COLO668 (cell line): Measurements from ENCODE around the gene ARHGAP45.
"Not testable (repeated sequence)": the region's sequence is repeated elsewhere in the genome, so short reads cannot be mapped to it uniquely, and the experiment has no call there.

Experiments
- DNase-seq: peaks from one replicate; lab custom pipeline; 2025; ENCODE audit not compliant: unreplicated experiment; lab: John Stamatoyannopoulos, UW

Gene ARHGAP45, protein sequence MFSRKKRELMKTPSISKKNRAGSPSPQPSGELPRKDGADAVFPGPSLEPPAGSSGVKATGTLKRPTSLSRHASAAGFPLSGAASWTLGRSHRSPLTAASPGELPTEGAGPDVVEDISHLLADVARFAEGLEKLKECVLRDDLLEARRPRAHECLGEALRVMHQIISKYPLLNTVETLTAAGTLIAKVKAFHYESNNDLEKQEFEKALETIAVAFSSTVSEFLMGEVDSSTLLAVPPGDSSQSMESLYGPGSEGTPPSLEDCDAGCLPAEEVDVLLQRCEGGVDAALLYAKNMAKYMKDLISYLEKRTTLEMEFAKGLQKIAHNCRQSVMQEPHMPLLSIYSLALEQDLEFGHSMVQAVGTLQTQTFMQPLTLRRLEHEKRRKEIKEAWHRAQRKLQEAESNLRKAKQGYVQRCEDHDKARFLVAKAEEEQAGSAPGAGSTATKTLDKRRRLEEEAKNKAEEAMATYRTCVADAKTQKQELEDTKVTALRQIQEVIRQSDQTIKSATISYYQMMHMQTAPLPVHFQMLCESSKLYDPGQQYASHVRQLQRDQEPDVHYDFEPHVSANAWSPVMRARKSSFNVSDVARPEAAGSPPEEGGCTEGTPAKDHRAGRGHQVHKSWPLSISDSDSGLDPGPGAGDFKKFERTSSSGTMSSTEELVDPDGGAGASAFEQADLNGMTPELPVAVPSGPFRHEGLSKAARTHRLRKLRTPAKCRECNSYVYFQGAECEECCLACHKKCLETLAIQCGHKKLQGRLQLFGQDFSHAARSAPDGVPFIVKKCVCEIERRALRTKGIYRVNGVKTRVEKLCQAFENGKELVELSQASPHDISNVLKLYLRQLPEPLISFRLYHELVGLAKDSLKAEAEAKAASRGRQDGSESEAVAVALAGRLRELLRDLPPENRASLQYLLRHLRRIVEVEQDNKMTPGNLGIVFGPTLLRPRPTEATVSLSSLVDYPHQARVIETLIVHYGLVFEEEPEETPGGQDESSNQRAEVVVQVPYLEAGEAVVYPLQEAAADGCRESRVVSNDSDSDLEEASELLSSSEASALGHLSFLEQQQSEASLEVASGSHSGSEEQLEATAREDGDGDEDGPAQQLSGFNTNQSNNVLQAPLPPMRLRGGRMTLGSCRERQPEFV

DNA sequence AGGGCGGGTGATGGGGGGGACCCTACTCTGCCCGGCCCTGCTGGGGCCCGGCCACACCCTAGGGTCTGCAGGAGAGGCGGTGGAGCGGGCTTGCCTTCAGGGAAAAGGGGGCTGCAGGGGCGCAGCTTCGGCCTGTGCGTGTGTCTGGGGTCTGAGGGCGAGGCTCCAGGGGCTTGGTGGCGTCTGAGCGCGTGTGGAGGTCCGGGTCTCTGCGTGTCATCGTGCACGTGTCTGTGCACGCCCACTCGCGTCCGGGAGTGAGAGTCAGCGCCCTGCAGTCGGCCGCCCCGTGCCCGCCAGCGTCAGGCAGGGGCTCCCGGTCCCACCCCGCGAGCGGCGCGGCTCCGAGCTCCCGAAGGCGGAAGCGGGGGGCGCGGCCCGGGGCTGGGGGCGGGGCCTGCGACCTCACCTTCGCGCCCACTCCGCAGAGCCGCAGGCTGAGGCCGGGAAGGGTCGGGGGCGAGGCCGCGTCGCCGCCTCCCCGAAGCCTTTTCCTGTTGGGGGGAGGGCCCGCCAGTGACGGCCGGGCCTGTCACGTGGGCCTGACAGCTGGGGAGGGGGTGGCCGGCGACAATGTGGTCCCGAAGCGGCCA is at the start of gene ARHGAP45:
TSS of gene ARHGAP45 (plus strand) at position 420 of the 593 bp plus-strand sequence. CDS start 239 bp downstream, outside the sequence.
- peak; percentile 27 for DNase-seq

DNA sequence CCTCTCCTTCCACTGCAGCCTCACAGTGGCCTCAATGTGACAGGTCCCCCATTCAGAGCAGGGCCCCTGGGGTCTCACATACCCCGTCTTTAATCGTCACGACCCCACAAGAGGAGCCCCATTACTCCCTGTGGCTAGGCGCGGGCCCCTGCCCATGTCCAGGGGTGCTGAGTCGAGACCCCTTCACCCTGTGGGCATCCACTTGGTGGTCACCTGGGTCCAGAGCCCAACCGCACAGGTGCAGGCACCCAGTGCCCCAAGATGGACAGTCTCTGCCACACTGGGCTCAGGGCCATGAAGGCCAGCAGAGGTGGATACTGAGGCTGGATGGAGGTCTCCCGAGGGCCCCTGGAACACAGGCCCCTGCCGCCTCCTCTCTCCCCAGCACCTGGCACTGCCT is 49.1 kb upstream of the ARHGAP45 start:
- DNase-seq = no peak

- no peak for DNase-seq
Observed at GRCh38 chr19:1018393-1018792, 48.6 kb upstream of the ARHGAP45 start.

DNA sequence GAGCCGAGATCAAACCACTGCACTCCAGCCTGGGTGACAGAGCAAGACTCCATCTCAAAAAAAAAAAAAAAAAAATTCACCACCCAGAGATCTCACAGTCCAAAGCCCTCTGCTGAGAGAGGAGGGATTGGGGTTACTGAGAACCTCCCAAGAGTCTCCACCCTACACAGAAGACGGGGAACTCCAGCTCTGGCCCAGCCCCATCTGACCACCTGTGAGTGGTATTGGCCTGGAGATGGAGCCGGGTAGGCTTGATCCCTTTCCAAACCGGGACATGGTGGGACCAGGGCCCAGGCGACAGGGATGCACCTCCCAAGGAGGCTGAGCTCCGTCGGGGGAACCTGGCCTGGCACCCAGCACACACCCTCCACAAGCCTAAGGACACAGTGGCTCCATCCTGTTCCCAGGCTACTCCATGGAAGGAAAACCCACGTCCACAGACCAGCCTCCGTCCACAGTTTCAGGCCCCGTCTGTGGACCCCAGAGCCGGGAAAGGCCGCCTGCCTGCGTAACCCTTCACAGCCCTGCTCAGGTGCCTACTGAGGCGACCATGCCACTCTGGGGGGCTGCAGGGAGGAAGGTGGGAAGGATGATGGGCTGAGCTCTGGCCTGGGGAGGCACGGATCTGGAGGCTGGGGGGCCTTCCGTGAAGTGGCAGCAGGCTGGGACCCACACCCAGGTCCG is 47.9 kb upstream of the ARHGAP45 start:
- DNase-seq = no peak

DNA sequence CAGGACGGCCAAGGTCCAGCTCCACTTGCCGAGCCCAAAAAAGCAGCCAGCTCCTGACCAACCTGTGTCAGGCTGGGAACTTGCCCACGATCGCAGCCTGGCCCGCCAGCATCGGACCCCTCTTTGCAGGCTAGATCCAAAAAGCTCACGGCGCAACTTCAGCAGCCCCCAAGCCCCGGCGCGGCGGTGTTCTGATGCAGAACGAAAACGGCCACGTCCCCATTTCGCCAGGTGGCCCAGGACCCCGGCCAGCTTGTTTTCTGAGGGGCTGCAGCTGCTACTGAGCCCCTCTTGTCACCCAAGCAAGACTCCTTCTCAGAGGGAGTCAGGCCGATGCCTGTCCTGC is 47.4 kb upstream of the ARHGAP45 start:
- DNase-seq = no peak

- no peak for DNase-seq
Observed at GRCh38 chr19:1019980-1020867, 46.7 kb upstream of the ARHGAP45 start.

GRCh38 chr19:1020868-1021425 is 46.0 kb upstream of the ARHGAP45 start, which contains the start of gene TMEM259:
Gene TMEM259 (minus strand): TSS chr19:1021123. CDS start chr19:1020996, 127 bp downstream.
- peak; percentile 99 for DNase-seq

- not testable (repeated sequence) for DNase-seq
Observed at GRCh38 chr19:1023883-1024188, 43.1 kb upstream of the ARHGAP45 start.

GRCh38 chr19:1025080-1025479 is 41.9 kb upstream of the ARHGAP45 start:
- DNase-seq = not testable (repeated sequence)

GRCh38 chr19:1025960-1026782 is 40.8 kb upstream of the ARHGAP45 start, which contains the start of gene CNN2:
Gene CNN2 (plus strand): TSS chr19:1026608. CDS start chr19:1026662, 54 bp downstream.
- peak; percentile 29 for DNase-seq

GRCh38 chr19:1026783-1027649 is 40.0 kb upstream of the ARHGAP45 start:
- no peak for DNase-seq

DNA sequence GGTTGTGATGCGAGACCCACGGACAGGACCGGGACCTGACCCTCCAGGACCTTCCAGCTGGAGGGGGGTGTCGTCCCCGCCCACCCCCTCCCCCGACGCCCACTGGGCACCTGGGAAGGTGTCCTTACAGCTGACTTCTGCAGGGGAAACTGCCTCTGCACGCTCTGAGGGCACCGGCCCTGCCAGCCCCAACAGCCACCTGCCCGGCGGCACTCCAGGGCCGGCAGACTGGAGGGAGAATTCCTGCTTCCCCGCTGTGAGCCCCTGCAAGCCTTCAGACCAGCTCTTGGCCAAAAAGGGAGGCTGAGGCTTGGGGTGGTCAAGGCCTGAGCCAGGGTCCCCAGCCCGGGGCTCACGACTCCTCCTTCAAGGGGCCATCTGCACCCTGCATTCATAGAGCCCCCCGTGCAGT is 39.3 kb upstream of the ARHGAP45 start:
- peak; percentile 51 for DNase-seq

DNA sequence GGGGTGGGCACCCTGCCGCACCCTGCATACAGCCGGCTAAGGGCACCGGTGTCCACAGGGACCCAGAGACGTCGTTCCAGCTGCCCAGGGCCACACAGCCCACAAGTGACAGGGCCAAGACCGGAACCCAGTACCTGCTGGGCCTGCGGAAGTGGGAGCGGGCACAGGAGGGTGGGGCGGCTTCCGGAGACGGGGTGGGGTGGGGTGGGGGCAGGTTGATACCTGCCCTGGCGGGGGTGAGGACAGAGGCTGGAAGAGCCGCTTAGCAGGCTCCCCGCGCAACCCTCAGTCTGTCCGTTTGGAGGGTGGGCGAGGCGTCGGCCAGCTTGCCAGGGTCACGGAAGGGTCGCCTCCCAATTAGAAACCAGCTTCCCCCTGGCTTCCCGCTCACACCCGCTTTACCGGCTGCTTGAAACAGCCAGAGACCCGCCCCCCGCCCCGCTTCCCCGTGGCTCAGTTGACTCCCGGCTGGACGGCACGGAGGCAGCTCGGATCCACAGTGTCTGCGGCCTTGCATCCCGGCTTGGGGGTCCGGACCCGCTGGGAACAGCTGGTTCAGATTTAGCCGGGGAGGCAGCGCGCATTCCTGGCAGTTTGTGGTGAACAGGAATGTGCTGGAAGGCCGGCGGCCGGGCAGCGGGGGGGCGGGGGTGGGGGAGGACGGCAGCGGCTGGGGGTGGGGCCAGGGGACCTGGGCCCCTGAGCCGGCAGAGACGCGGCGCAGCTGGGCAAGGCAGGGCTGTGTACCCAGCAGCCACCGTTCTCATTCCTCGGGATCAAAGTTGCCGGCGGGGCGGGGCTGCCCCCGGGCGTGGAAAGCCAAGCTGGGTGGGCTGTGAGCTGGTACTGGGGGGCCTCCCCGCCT is 38.7 kb upstream of the ARHGAP45 start:
- DNase-seq = peak; percentile 76

GRCh38 chr19:1032264-1032867 is 34.6 kb upstream of the ARHGAP45 start:
- DNase-seq = no peak

- DNase-seq = no peak
Observed at GRCh38 chr19:1035998-1036621, 30.9 kb upstream of the ARHGAP45 start.
